Measurements from ENCODE around the gene PRDM2.

The PRDM2 gene

GRCh38 chr1:13820055-13820454 is 120.1 kb downstream of the PRDM2 start:
- no peak for DNase-seq

DNA sequence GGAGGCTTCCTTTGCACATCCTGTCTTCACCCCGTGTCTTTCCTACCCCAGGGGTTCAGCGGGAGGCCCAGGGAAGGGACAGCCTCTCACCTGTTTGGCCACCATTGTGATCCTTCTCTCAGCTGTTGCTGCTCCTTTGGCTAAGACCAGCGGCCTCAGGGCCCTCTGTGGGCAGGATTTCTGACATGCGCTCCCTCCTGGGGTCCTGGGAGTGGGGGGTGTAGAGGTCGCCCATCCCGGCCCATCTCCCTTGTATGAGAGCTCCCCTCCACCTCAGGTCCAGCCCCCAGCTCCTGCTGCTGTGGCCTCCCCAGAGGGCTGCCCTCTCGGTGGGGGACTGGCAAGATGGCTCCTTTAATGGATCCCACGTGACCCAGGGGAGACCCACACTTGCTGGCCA is 120.5 kb downstream of the PRDM2 start:
- DNase-seq = no peak

- no peak for DNase-seq
These were observed 123.3 kb downstream of the PRDM2 start for GRCh38 chr1:13823126-13823880.

GRCh38 chr1:13823936-13824335 is 123.9 kb downstream of the PRDM2 start:
- no peak for DNase-seq

DNA sequence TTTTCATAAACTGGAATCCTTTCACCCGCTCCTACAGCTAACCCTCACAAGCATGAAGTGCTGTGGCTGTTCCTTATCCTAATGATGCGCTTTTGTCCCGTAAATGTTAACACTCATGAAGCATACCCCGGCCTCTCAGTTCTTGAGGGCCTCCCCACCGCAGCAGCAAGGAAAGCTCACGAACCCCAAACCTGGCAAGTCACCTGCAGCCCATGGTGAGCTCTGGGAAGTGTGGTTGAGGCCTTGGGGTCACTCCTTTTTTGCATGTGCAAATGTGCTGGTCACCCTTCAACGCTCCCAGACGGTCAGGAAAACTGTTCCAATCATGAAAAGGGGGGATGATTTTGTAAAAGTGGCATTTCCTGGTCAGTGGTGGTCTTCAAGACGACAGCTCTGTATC is 124.6 kb downstream of the PRDM2 start:
- no peak for DNase-seq

- DNase-seq = no peak
These were observed 125.0 kb downstream of the PRDM2 start for GRCh38 chr1:13825033-13825432.

DNA sequence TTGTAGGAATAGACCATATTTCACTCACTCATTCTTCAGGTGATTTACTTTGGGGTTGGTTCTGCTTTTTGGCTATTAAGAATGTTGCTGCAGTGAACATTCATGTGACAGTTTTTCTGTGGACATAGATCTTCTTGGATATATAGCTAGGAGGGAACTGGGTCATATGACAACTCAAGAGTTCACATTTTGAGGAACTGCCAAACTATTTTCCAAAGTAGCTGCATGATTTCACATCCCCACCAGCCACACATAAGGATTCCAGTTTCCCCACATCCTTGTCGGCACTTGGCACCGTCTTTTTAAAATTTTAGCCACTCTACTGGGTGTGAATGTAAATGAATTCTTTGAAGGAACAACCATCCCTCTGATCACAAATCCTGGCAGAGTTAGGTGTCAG is 126.0 kb downstream of the PRDM2 start:
- DNase-seq = no peak

DNA sequence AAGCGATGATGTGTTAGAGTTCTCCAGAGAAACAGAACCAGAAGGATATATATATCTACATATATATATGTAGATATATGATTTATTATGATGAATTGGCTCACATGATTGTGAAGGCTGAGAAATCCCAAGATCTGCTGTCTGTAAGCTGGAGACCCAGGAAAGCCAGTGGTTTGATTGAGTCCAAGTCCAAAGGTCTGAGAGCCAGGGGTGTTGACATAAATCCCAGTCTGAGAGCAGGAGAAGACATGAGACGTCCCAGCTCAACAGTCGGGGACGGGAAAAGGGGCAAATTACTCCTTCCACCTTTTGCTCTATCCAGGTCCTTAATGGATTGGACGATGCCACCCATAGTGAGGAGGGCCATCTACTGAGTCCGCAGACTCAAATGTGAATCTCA is 126.6 kb downstream of the PRDM2 start:
- DNase-seq = no peak

- no peak for DNase-seq
These were observed 128.6 kb downstream of the PRDM2 start for GRCh38 chr1:13828454-13829151.

DNA sequence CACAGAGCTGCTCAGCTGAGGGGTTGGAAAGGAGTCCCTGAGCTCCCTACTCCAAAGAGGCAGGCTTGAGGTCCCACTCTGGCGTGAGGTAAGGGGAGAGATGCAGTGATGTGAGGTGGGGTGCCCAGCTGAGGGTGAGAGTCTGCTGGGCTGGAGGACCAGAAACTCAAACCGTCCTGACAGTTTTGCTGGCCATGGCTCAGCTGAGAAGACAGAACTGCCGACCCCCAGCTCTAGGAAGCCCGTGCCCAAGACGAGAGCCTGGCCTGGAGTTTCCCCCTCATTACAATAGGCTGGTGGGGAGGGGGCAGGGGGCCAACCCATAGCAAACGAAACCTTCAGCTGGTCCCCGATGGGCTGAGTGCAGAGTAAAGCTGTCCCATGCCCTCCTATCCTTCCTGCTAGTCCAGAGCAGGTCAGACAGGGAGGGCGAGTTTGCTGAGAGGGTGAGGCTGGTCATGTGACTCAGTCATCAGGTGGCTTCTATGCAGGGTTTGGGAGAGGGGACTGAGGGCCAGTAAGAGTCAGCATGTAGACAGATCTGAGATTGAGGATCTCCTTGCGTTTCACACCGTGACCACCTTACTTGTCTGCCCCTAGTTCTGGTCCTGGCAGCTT is 129.3 kb downstream of the PRDM2 start:
- no peak for DNase-seq

DNA sequence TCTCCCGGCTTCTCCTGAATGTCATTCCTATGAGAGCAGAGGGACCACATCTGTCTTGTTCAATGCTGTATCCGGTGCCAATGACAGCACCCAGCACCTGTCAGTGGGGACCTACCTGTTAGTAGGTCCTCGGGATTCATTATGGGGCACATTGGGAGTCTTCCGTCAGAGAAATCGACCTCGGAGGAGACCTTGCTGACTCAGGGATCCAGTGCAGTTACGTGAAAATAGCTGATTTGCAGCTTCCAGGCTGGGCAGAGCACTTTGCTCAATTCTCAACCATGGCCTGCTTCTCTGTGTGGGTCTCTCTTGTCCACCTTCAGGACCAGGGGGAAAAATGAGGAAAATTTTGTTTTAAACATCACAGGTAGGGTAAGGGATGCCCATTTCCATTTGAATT is 130.2 kb downstream of the PRDM2 start:
- DNase-seq = no peak

- DNase-seq = no peak
These were observed 130.8 kb downstream of the PRDM2 start for GRCh38 chr1:13830616-13831280.

- DNase-seq = no peak
These were observed 132.1 kb downstream of the PRDM2 start for GRCh38 chr1:13832100-13832499.

- no peak for DNase-seq
These were observed 132.5 kb downstream of the PRDM2 start for GRCh38 chr1:13832536-13832935.

DNA sequence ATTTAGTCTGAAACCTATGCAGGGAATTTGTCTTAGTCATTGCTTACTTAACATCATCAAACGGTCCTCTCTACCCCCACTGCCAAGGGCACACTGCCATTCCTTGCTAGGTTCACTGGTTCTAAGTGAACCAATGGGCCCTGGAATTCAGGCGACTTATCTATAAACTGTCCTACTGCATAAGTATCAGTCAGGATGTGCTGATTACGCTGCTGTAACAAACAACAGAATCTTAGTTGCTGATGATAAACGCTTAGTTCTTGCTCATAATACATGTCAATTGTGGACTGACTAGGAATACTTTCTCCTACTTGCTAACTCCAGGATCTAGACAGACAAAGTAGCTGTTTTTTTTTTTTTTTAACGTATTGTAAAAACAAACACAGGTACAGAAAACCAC is 136.1 kb downstream of the PRDM2 start:
- DNase-seq = no peak

DNA sequence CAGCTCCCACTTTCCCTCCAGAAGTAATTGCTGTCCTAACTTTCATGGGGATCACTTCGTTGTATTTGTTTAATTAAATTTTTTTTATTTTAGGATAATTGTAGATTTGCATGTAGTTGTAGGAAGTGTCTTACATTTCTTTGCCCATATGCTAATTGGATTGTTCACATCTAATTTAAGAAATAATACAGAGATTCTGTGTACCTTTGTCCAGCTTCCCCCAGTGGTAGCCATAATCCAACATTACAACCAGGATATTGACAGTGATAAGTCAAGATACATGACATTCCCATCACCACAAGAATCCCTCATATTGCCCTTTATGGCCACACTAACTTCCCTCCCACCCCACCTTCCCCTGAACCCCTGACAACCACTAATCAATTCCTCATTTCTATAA is 136.6 kb downstream of the PRDM2 start:
- DNase-seq = no peak

DNA sequence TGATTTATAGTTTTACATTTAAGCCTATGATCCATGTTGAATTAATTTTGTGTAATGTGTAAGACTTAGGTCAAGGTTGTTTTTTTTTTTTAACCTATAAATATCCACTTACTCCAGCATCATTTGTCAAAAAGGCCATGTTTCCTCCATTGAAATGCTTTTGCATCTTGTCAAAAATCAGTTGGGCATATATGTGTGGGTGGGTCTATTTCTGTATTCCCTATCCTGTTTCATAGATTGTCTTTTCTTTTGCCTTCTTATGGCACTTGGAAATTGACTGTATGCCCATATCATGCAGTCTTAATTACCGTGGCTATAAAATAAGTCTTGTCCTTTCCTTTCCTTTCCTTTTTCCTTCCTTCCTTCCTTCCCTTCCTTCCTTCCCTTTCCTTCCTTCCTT is 138.2 kb downstream of the PRDM2 start:
- DNase-seq = no peak

DNA sequence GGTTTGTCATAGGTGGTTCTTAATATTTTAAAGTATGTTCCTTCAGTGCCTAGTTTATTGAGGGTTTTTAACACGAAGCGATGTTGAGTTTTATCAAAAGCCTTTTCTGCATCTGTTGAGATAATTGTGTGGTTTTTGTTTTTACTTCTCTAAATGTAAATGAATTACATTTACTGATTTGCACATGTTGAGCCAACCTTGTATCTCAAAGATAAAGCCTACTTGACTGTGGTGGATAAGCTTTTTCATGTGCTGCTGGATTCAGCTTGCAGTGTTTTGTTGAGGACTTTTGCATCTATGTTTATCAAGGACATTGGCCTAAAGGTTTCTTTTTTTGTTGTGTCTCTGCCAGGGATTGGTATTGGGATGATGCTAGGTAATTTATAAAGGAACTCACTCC is 142.5 kb downstream of the PRDM2 start:
- DNase-seq = no peak

GRCh38 chr1:13851726-13852125 is 151.7 kb downstream of the PRDM2 start:
- DNase-seq = no peak

GRCh38 chr1:13855554-13855953 is 155.6 kb downstream of the PRDM2 start:
- no peak for DNase-seq

DNA sequence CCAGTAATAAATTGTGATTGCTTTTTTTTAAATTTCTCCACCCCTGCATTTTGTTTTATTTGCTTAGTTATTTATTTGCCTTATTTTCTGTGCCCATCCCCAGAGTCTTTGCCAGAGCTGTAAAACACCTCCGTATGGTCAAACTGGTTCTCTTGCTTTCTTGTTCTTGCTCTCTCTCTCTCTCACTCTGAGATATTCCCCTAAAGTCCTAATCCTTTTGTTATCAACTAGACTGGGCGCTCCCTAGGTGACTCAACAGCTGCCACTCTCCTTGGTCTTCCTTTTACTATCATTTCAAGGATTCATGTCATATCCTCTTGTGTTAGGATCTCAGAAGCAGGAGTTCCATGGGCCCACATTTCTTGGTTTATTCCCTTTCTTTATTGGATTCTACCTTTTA is 160.0 kb downstream of the PRDM2 start:
- DNase-seq = no peak

- no peak for DNase-seq
These were observed 164.8 kb downstream of the PRDM2 start for GRCh38 chr1:13864760-13865159.

DNA sequence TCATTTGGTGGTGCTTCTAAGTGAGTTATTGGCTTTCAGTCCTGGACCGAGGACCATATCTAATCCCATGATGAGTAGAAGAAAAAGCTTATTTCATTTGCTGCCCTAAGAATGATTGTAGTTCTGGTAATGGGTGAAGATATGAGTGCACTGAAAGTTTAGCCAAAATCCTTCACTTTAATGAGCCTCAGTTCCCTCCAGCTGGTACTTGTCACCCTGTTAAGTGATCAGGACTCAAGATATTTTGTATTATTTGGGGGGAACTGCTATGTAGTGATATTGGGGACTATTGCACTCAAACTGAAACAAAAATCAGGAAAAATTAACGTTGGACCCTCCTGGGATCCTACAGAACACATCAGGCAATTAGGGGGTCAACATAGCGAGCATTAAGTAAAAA is 165.9 kb downstream of the PRDM2 start:
- DNase-seq = no peak

GRCh38 chr1:13867603-13868002 is 167.6 kb downstream of the PRDM2 start:
- DNase-seq = no peak
